ENCODE measurements around the gene RRP1B.

DNA sequence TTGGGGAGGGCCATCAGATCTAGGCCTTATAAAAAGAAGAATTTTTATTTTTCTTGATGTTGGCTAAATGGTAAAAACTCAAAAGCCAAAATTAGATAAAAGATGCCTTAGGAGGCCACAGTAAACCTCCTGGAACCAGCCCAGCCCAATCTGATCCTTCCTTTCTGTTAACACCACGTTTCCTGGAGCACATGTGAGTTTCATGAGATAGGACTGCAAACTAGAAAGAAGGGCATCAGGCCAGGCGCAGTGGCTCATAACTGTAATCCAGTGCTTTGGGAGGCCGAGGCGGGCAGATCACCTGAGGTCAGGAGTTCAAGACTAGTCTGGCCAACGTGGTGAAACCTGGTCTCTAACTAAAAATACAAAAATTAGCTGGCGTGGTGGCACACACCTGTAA is 6.7 kb upstream of the RRP1B start:
- TF ChIP-seq, protein P1, sequence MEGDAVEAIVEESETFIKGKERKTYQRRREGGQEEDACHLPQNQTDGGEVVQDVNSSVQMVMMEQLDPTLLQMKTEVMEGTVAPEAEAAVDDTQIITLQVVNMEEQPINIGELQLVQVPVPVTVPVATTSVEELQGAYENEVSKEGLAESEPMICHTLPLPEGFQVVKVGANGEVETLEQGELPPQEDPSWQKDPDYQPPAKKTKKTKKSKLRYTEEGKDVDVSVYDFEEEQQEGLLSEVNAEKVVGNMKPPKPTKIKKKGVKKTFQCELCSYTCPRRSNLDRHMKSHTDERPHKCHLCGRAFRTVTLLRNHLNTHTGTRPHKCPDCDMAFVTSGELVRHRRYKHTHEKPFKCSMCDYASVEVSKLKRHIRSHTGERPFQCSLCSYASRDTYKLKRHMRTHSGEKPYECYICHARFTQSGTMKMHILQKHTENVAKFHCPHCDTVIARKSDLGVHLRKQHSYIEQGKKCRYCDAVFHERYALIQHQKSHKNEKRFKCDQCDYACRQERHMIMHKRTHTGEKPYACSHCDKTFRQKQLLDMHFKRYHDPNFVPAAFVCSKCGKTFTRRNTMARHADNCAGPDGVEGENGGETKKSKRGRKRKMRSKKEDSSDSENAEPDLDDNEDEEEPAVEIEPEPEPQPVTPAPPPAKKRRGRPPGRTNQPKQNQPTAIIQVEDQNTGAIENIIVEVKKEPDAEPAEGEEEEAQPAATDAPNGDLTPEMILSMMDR (IDR thresholded peaks at IDR 0.05): no peak
- no peak for TF ChIP-seq POLR2AphosphoS5 (IDR thresholded peaks at IDR 0.05; ENCODE audit: low read depth, low read length)

All from Panc1 (cell line).